GM12878 (cell line): Measurements from ENCODE around the gene NPW. TPM values are rescaled to one million over a fixed set of nuclear protein-coding genes. Genes with fewer than 3 reads are reported as not detected.

Experiments
- ATAC-seq: fragments of 200-7000 bp; cut with Tn5 transposase; 3 replicates; pipeline ENCODE4 v1.9.1; 2020; ENCODE audit warnings: mild to moderate bottlenecking, moderate library complexity
- BruUV-seq: library from RNA; stranded (reverse); fragments of 400-500 nt; replicated peaks from 2 replicates; lab custom pipeline; 2021; lab: Mats Ljungman, UMichigan
- CTCF ChIA-PET: fragments of 300-600 bp; sonication (Branson Sonifier 250); formaldehyde crosslinking; extraction: SDS; loops from one replicate; lab custom pipeline; 2021; ENCODE audit warnings: inconsistent platforms; lab: Yijun Ruan, JAX
- POLR2A ChIA-PET: fragments of 350-600 bp; formaldehyde crosslinking; extraction: SDS; loops from one replicate; lab custom pipeline; 2021; ENCODE audit warnings: inconsistent platforms; lab: Charles Lee
- RAD21 ChIA-PET: fragments of 300-600 bp; sonication (Branson Sonifier 250); formaldehyde crosslinking; loops from one replicate; lab custom pipeline; 2023; ENCODE audit warnings: antibody characterized with exemption; ENCODE audit not compliant: unreplicated experiment; lab: Charles Lee
- SMC1A ChIA-PET: fragments of 300-600 bp; sonication (Branson Sonifier 250); formaldehyde crosslinking; loops from one replicate; lab custom pipeline; 2023; ENCODE audit not compliant: unreplicated experiment, uncharacterized antibody; lab: Charles Lee
- DNase-seq: peaks from one replicate; pipeline ENCODE4 v3.0.0-alpha.2; 2011; ENCODE audit warnings: low read depth, low spot score
- FAIRE-seq: peaks from 3 replicates; lab custom pipeline; 2011; peaks lifted over from hg19 to GRCh38; lab: Jason Lieb, UNC
- H2AFZ ChIP-seq: 2 replicates; pipeline ENCODE4 v1.6.0; 2011; ENCODE audit warnings: low read depth, low read length, control low read depth; ENCODE audit not compliant: control insufficient read depth
- H3K27ac ChIP-seq: 2 replicates; pipeline ENCODE4 v1.5.1; 2011; ENCODE audit warnings: control low read depth; ENCODE audit not compliant: control insufficient read depth, insufficient read depth
- H3K27me3 ChIP-seq, 2 experiments: replicated peaks in 1 of 2; 2 replicates each; pipeline versions ENCODE4 v1.6.0 to v1.6.1; 2011; ENCODE audit warnings: low read length in 1 of 2; ENCODE audit not compliant: control insufficient read depth in 2 of 2, insufficient read depth in 2 of 2
- H3K36me3 ChIP-seq, 2 experiments: 2 replicates each; pipeline ENCODE4 v1.5.1; 2011; ENCODE audit warnings: low read length in 1 of 2; ENCODE audit not compliant: control insufficient read depth in 2 of 2, insufficient read depth in 2 of 2
- H3K4me1 ChIP-seq: 2 replicates; pipeline ENCODE4 v1.6.1; 2011; ENCODE audit warnings: mild to moderate bottlenecking, low read length, moderate library complexity, mixed read lengths; ENCODE audit not compliant: control insufficient read depth, insufficient read depth
- H3K4me2 ChIP-seq: 2 replicates; pipeline ENCODE4 v1.6.0; 2011; ENCODE audit warnings: control low read depth; ENCODE audit not compliant: control insufficient read depth, insufficient read depth
- H3K4me3 ChIP-seq: fragments of 200-600 bp; sonication (generic); 2 replicates; pipeline ENCODE4 v1.5.1; 2016
- H3K79me2 ChIP-seq: 2 replicates; pipeline ENCODE4 v1.6.0; 2011; ENCODE audit warnings: low read length; ENCODE audit not compliant: control insufficient read depth, insufficient read depth
- H3K9ac ChIP-seq: 2 replicates; pipeline ENCODE4 v1.8.0; 2011; ENCODE audit warnings: low read length, control low read depth, mixed read lengths; ENCODE audit not compliant: control insufficient read depth, insufficient read depth
- H3K9me3 ChIP-seq: replicated peaks from 3 replicates; pipeline ENCODE4 v1.5.1; 2011; ENCODE audit warnings: mild to moderate bottlenecking, low read length; ENCODE audit not compliant: control insufficient read depth, insufficient read depth
- H4K20me1 ChIP-seq: 2 replicates; pipeline ENCODE4 v1.6.0; 2011; ENCODE audit not compliant: control insufficient read depth, insufficient read depth
- DPF2 ChIP-seq: fragments of 450-650 bp; IDR thresholded peaks from 2 replicates; pipeline ENCODE4 v1.6.1; 2017; ENCODE audit warnings: mild to moderate bottlenecking
- IKZF1 ChIP-seq: fragments of 450-650 bp; conservative IDR thresholded peaks from 2 replicates; pipeline ENCODE4 v1.6.1; 2017; ENCODE audit warnings: antibody characterized with exemption, mild to moderate bottlenecking
- KDM1A ChIP-seq: fragments of 200-600 bp; sonication (generic); IDR thresholded peaks from 2 replicates; pipeline ENCODE4 v1.6.1; 2016; ENCODE audit warnings: borderline replicate concordance
- MEF2B ChIP-seq: fragments of 450-650 bp; IDR thresholded peaks from 2 replicates; pipeline ENCODE4 v1.6.1; 2018; ENCODE audit warnings: mild to moderate bottlenecking, moderate library complexity; ENCODE audit not compliant: partially characterized antibody, poor library complexity, severe bottlenecking
- NR2F1 ChIP-seq: fragments of 450-650 bp; conservative IDR thresholded peaks from 2 replicates; pipeline ENCODE4 v1.6.1; 2017; ENCODE audit warnings: mild to moderate bottlenecking
- RFX5 ChIP-seq: IDR thresholded peaks from 2 replicates; pipeline ENCODE4 v1.6.1; 2011; ENCODE audit warnings: low read depth, low read length, improper control_type of control experiment
- SRF ChIP-seq, 2 experiments: IDR thresholded peaks; 2 replicates each; pipeline ENCODE4 v1.6.1; 2011; ENCODE audit warnings: low read depth in 2 of 2, low read length in 2 of 2, mild to moderate bottlenecking in 1 of 2, moderate library complexity in 1 of 2
- SUPT20H ChIP-seq: IDR thresholded peaks from 2 replicates; pipeline ENCODE4 v1.6.1; 2011; ENCODE audit warnings: low read depth, mild to moderate bottlenecking, low read length, moderate library complexity, borderline replicate concordance; ENCODE audit not compliant: control insufficient read depth
- ZNF207 ChIP-seq: fragments of 450-650 bp; IDR thresholded peaks from 2 replicates; pipeline ENCODE4 v1.6.1; 2014; ENCODE audit warnings: antibody characterized with exemption, mild to moderate bottlenecking, borderline replicate concordance
- ZNF24 ChIP-seq: fragments of 450-650 bp; IDR thresholded peaks from 2 replicates; pipeline ENCODE4 v1.6.1; 2017; ENCODE audit warnings: antibody characterized with exemption, mild to moderate bottlenecking
- ZNF274 ChIP-seq: IDR thresholded peaks from one replicate; pipeline ENCODE4 v1.8.0; 2011; ENCODE audit not compliant: insufficient read length, insufficient read depth
- WGBS: methylation state at CpG from one replicate; pipeline ENCODE4 v1.1.6; 2016; ENCODE audit warnings: low lambda C conversion rate; ENCODE audit not compliant: insufficient replicate concordance, insufficient coverage; ENCODE audit errors: missing lambda C conversion rate; 5-methylcytosine and 5-hydroxymethylcytosine counted together
- in situ Hi-C: fragments of 300-500 bp; cut with MboI; formaldehyde crosslinking; loops from 9 replicates; pipeline ENCODE4 v1.14.3; 2018; ENCODE audit warnings: mixed read lengths
- intact Hi-C: fragments of 100-400 bp; cut with micrococcal nuclease; formaldehyde crosslinking; loops from one replicate; pipeline ENCODE4 v1.14.2; 2022; ENCODE audit not compliant: unreplicated experiment
- polyA plus RNA-seq, 11 experiments: library from polyadenylated mRNA; depleted of rRNA in 4 of 11; unstranded in 6 of 11; stranded (reverse) in 5 of 11; fragments of >200 nt; fragmentation: Nextera tagmentation in 4 of 11; fragmentation: Illumina TruSeq in 1 of 11; extraction: Ambion mirVana in 4 of 11; extraction: Trizol in 1 of 11; gene quantifications; 1 replicate in 1 of 11; 2 replicates in 10 of 11; pipeline versions ENCODE4 v1.2.1 to v1.2.3, GENCODE V29; 2011 to 2016; ENCODE audit warnings: inconsistent platforms in 2 of 11, missing spikeins in 2 of 11, low read depth in 1 of 11
- total RNA-seq, 4 experiments: library from RNA; depleted of rRNA in 3 of 4; stranded (reverse); fragments of >200 nt in 3 of 4; fragmentation: Illumina TruSeq in 1 of 4; extraction: Trizol in 1 of 4; gene quantifications; 2 replicates each; pipeline versions ENCODE4 v1.2.1 to v1.2.3, GENCODE V29; 2013 to 2021
- TF ChIP-seq, protein P1 (sequence below): IDR thresholded peaks from 2 replicates; pipeline ENCODE4 v1.6.1; 2012; ENCODE audit warnings: improper control_type of control experiment, low read depth, low read length; ENCODE audit not compliant: insufficient replicate concordance
- TF ChIP-seq, protein P2 (sequence below): IDR thresholded peaks from 2 replicates; pipeline ENCODE4 v1.6.1; 2012; ENCODE audit warnings: low read depth, low read length, improper control_type of control experiment

Gene NPW
- total and polyA plus RNA-seq, 10 of the 15 experiments (the other 5 are each of a cell fraction or from before 2014, with no cell fraction given): 0.23 to 2.5 (median 0.98) TPM; not detected in 4

DNA sequence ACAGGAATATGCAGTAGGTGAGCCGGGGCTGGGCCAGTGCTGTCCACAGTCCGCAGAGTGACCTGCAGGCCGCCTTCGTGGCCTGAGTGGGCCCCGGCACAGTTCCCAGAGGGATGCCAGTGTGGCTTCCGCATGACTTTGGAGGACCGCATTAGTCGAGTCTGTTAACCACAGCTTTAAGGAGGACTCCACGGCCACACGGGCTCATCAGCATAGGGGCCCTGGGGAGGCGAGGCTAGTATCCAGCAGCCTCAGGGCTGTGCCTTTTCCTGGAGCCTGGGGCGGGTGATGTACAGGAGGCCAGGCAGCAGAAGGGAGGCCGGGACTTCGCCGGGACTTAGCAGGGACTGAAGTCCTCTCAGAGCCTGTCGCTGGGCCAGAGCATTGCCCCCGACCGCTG is 41.4 kb downstream of the NPW start (continued):
- TF ChIP-seq, protein P1, sequence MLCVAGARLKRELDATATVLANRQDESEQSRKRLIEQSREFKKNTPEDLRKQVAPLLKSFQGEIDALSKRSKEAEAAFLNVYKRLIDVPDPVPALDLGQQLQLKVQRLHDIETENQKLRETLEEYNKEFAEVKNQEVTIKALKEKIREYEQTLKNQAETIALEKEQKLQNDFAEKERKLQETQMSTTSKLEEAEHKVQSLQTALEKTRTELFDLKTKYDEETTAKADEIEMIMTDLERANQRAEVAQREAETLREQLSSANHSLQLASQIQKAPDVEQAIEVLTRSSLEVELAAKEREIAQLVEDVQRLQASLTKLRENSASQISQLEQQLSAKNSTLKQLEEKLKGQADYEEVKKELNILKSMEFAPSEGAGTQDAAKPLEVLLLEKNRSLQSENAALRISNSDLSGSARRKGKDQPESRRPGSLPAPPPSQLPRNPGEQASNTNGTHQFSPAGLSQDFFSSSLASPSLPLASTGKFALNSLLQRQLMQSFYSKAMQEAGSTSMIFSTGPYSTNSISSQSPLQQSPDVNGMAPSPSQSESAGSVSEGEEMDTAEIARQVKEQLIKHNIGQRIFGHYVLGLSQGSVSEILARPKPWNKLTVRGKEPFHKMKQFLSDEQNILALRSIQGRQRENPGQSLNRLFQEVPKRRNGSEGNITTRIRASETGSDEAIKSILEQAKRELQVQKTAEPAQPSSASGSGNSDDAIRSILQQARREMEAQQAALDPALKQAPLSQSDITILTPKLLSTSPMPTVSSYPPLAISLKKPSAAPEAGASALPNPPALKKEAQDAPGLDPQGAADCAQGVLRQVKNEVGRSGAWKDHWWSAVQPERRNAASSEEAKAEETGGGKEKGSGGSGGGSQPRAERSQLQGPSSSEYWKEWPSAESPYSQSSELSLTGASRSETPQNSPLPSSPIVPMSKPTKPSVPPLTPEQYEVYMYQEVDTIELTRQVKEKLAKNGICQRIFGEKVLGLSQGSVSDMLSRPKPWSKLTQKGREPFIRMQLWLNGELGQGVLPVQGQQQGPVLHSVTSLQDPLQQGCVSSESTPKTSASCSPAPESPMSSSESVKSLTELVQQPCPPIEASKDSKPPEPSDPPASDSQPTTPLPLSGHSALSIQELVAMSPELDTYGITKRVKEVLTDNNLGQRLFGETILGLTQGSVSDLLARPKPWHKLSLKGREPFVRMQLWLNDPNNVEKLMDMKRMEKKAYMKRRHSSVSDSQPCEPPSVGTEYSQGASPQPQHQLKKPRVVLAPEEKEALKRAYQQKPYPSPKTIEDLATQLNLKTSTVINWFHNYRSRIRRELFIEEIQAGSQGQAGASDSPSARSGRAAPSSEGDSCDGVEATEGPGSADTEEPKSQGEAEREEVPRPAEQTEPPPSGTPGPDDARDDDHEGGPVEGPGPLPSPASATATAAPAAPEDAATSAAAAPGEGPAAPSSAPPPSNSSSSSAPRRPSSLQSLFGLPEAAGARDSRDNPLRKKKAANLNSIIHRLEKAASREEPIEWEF: no peak
- TF ChIP-seq MEF2B (no peak), RFX5 (no peak), ZNF274 (no peak), KDM1A (no peak), IKZF1 (no peak)

DNA sequence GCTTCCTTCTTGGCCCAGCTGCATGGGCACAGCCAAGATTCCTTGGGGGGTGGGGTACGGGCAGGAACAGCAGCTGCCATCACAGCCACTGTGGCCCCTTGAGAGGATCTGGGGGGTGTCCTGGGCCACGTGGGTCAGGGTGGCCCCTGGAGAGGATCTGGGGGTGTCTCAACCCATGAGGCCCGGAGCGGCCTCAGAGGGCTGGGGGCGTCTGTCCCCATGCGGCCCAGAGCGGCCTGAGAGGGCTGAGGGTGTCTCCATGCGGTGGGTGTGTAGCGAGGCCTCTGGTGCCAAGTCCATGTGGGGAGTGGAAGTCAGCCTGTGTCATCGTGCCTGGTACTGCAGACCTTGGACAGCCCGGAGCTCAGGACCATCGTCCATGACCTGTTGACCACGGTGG is 41.9 kb downstream of the NPW start:
- H3K4me1 ChIP-seq: no peaks in the 10 kb centered on the region
- no peak for DNase-seq
- 96% methylated on average over 12 of the region's 13 CpGs for WGBS
- H3K27ac ChIP-seq: no peak overlapping the region
- ChIA-PET CTCF (no interaction called here), SMC1A (no interaction called here), POLR2A (no interaction called here), RAD21 (no interaction called here)
- TF ChIP-seq DPF2: no peak
- TF ChIP-seq SUPT20H: no peak
- TF ChIP-seq, protein P2, sequence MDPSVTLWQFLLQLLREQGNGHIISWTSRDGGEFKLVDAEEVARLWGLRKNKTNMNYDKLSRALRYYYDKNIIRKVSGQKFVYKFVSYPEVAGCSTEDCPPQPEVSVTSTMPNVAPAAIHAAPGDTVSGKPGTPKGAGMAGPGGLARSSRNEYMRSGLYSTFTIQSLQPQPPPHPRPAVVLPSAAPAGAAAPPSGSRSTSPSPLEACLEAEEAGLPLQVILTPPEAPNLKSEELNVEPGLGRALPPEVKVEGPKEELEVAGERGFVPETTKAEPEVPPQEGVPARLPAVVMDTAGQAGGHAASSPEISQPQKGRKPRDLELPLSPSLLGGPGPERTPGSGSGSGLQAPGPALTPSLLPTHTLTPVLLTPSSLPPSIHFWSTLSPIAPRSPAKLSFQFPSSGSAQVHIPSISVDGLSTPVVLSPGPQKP: no peak
- TF ChIP-seq NR2F1: no peak
- TF ChIP-seq ZNF24: no peak
- TF ChIP-seq SRF (IDR thresholded peaks at IDR 0.05; ENCODE audit: low read depth in 2 of 2, low read length in 2 of 2): no peak
- TF ChIP-seq ZNF207: no peak
- no peaks in the 10 kb centered on the region for H3K79me2 ChIP-seq
- in situ Hi-C loops: no loop called here
- no peaks in the 10 kb centered on the region for H4K20me1 ChIP-seq
- H3K27me3 ChIP-seq: no peaks in the 10 kb centered on the region
- intact Hi-C loops: no loop called here
- no peak overlapping the region for H3K9ac ChIP-seq
- H3K9me3 ChIP-seq: no peaks in the 10 kb centered on the region
- H2AFZ ChIP-seq: no peak overlapping the region
- H3K4me3 ChIP-seq: no peak overlapping the region
- no peak for FAIRE-seq
- no peak overlapping the region for H3K4me2 ChIP-seq
- ATAC-seq: no peak
- BruUV-seq: no TSS peak
- peaks cover 0 to 4% of the 10 kb centered on the region in 2 experiments; a peak in 3 of 4 replicates for H3K36me3 ChIP-seq
